HL-60 (cell line): ENCODE measurements around the gene CNTF.

Source experiments
- CTCF ChIP-seq: IDR thresholded peaks from one replicate; pipeline ENCODE4 v1.5.1; 2011; ENCODE audit warnings: low read length, control low read depth, inconsistent platforms; ENCODE audit not compliant: insufficient read depth
- POLR2AphosphoS5 ChIP-seq: IDR thresholded peaks from 2 replicates; pipeline ENCODE4 v1.6.1; 2012; ENCODE audit warnings: low read depth
- REST ChIP-seq: IDR thresholded peaks from 2 replicates; pipeline ENCODE4 v1.6.1; 2012; ENCODE audit warnings: low read depth; ENCODE audit not compliant: insufficient replicate concordance

- TF ChIP-seq CTCF, result no peak
- TF ChIP-seq POLR2AphosphoS5, result no peak
- TF ChIP-seq REST, result no peak
Measured at GRCh38 chr11:58637371-58637770, 14.9 kb downstream of the CNTF start.
